LNCaP clone FGC (cell line): Measurements from ENCODE around the gene DCP1A.
"Not testable (repeated sequence)": the region's sequence is repeated elsewhere in the genome, so short reads cannot be mapped to it uniquely, and the experiment has no call there.

Source experiments
- DNase-seq: peaks from one replicate; pipeline ENCODE4 v3.0.0-alpha.2; 2011; ENCODE audit warnings: low read depth
- H3K4me3 ChIP-seq: 2 replicates; pipeline ENCODE4 v1.5.1; 2011; ENCODE audit warnings: mild to moderate bottlenecking, low read depth, low read length, control low read depth
- TF ChIP-seq, protein P1 (sequence below): IDR thresholded peaks from 2 replicates; pipeline ENCODE4 v1.5.1; 2012; ENCODE audit warnings: mild to moderate bottlenecking; ENCODE audit not compliant: control insufficient read depth, insufficient read depth; ENCODE audit errors: extremely low read depth

The DCP1A gene

DNA sequence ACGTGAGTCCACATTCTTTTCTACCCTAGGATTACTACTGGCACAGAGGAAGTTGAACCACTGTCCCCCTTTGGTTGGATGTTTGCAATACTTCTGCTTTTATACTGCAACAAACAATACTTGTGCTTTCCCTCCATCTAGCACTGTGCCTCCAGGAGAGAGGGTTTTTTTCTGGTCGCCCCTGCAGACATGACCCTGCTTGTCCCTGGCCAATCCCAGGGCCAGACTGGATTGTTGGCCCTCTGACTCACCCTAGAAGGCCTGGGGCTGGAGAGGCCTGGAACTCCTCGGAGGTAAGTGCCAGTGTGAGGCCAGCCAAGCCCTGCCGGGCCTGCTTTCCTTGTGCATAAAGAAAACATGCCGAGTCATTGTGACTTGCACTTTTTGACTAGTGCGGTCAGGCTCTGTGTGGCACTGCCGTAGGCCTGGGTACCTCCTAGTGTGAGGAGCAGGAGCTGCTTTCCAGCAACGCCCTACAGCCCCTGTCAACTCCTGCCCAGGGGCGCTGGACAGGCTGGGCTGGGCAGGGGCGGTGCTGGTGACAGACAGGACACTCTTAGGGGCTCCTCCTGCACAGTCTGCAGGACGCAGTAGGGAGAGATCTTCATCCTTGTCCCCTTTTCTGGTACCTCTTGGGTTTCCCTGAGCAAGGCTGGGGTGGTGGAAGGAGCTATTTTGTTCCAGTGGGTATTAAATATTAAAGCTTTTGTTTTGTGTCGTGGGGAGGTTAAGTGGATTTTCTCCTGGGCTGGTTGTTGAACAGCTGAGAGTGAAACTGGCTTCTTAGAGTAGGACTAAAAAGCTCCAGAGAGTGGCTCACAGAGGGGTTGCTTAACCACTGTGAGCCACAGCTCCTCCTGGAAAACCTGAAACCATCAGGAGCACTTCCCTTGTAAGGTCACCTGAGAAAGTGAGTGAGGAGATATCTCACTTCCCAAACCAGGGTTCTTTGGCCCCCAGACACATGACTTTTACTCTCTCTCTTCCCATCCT lies 77.2 kb downstream of the DCP1A start:
- H3K4me3 ChIP-seq = no peak overlapping the region
- DNase-seq = peak; percentile 75
- TF ChIP-seq, protein P1, sequence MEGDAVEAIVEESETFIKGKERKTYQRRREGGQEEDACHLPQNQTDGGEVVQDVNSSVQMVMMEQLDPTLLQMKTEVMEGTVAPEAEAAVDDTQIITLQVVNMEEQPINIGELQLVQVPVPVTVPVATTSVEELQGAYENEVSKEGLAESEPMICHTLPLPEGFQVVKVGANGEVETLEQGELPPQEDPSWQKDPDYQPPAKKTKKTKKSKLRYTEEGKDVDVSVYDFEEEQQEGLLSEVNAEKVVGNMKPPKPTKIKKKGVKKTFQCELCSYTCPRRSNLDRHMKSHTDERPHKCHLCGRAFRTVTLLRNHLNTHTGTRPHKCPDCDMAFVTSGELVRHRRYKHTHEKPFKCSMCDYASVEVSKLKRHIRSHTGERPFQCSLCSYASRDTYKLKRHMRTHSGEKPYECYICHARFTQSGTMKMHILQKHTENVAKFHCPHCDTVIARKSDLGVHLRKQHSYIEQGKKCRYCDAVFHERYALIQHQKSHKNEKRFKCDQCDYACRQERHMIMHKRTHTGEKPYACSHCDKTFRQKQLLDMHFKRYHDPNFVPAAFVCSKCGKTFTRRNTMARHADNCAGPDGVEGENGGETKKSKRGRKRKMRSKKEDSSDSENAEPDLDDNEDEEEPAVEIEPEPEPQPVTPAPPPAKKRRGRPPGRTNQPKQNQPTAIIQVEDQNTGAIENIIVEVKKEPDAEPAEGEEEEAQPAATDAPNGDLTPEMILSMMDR = no peak

GRCh38 chr3:53269193-53269592 lies 78.2 kb downstream of the DCP1A start:
- not testable (repeated sequence) for H3K4me3 ChIP-seq, DNase-seq

DNA sequence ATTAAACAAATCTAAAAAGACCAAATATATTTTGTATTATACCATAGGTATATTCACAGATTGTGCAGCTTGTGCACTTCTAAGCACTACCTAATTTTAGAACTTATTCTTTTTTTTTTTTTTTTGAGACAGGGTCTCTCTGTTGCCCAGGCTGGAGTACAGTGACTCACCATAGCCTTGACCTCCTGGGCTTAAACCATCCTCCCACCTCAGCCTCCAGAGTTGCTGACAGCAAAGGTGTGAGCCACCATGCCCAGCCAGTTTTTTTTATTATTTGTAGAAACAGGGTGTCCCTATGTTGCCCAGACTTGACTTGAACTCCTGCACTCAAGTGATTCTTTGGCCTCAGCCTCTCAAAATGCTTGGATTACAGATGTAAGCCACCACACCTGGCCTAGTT lies 79.6 kb downstream of the DCP1A start:
- TF ChIP-seq, protein P1 = no peak
- H3K4me3 ChIP-seq = no peak overlapping the region
- DNase-seq = no peak

DNA sequence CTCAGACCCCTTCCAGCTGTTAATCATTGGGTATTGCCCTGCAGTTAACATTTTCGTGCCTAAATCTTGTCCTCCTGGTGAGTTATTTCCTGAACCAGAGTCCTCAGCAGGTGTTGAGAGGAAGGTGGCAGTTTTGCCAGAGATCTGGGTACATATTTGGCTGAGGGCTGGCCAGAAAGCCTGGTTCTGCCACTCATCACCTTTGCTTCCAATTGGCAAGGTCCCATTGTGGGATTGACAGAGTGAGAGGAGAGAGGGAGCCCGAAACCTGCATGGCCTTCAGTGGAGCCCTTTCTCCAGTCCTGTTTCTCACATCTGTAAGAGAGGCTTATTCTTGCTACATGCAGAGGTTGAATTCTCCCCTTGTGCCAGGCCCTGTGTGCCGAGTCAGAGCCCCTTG lies 82.6 kb downstream of the DCP1A start:
- H3K4me3 ChIP-seq = no peak overlapping the region
- TF ChIP-seq, protein P1 = no peak
- peak; percentile 80 for DNase-seq

GRCh38 chr3:53263907-53264306 lies 83.4 kb downstream of the DCP1A start:
- TF ChIP-seq, protein P1 = no peak
- DNase-seq = peak; percentile 19

GRCh38 chr3:53261712-53262111 lies 85.6 kb downstream of the DCP1A start:
- no peak overlapping the region for H3K4me3 ChIP-seq
- TF ChIP-seq, protein P1 = no peak
- DNase-seq = no peak

More at GRCh38 chr3:53263907-53264306, 83.4 kb downstream of the DCP1A start:
- no peak overlapping the region for H3K4me3 ChIP-seq

- H3K4me3 ChIP-seq = no peak overlapping the region
- no peak for DNase-seq
- TF ChIP-seq, protein P1 = no peak
These were observed 87.0 kb downstream of the DCP1A start for GRCh38 chr3:53260286-53260785.
